Osteoblast (primary cell): ENCODE data around the gene PRSS38. TPM values are rescaled to one million over a fixed set of nuclear protein-coding genes. Genes with fewer than 3 reads are reported as not detected.

Source experiments
- DNase-seq: peaks from one replicate; pipeline ENCODE4 v3.0.0; 2011; ENCODE audit warnings: low spot score, mixed read lengths; ENCODE audit not compliant: insufficient read length; ENCODE audit errors: missing footprints
- H2AFZ ChIP-seq: 2 replicates; pipeline ENCODE4 v1.6.0; 2011; ENCODE audit warnings: mild to moderate bottlenecking, low read length
- H3K27ac ChIP-seq: 2 replicates; pipeline ENCODE4 v1.5.1; 2011; ENCODE audit warnings: mild to moderate bottlenecking, low read depth, low read length, moderate library complexity
- H3K27me3 ChIP-seq: 2 replicates; pipeline ENCODE4 v1.6.0; 2012; ENCODE audit warnings: mild to moderate bottlenecking, control low read depth, inconsistent platforms, low read length, moderate library complexity; ENCODE audit not compliant: insufficient read depth
- H3K36me3 ChIP-seq: 2 replicates; pipeline ENCODE4 v1.5.1; 2011; ENCODE audit warnings: mild to moderate bottlenecking, low read length, control low read depth, moderate library complexity; ENCODE audit not compliant: insufficient read depth
- H3K4me1 ChIP-seq: 2 replicates; pipeline ENCODE4 v1.5.1; 2011; ENCODE audit warnings: mild to moderate bottlenecking, low read length, control low read depth, moderate library complexity; ENCODE audit not compliant: insufficient read depth
- H3K4me2 ChIP-seq: 2 replicates; pipeline ENCODE4 v1.6.0; 2011; ENCODE audit warnings: mild to moderate bottlenecking, low read length; ENCODE audit not compliant: insufficient read depth
- H3K4me3 ChIP-seq: fragments of 200-600 bp; sonication (generic); 3 replicates; pipeline ENCODE4 v1.5.1; 2012; ENCODE audit warnings: mild to moderate bottlenecking, low read length, inconsistent platforms; ENCODE audit not compliant: insufficient read depth
- H3K79me2 ChIP-seq: 2 replicates; pipeline ENCODE4 v1.6.0; 2012; ENCODE audit warnings: mild to moderate bottlenecking, low read length, control low read depth, inconsistent platforms; ENCODE audit not compliant: insufficient read depth
- H3K9me3 ChIP-seq: 2 replicates; pipeline ENCODE4 v1.5.1; 2011; ENCODE audit warnings: low read depth, low read length, control low read depth
- H4K20me1 ChIP-seq: 2 replicates; pipeline ENCODE4 v1.6.0; 2012; ENCODE audit warnings: mild to moderate bottlenecking, low read length, control low read depth; ENCODE audit not compliant: insufficient read depth
- CTCF ChIP-seq: IDR thresholded peaks from 2 replicates; pipeline ENCODE4 v1.5.1; 2011; ENCODE audit warnings: mild to moderate bottlenecking, low read depth, low read length, moderate library complexity; ENCODE audit errors: extremely low read depth
- total RNA-seq: library from RNA; depleted of rRNA; stranded (reverse); fragments of >200 nt; gene quantifications from 2 replicates; pipeline ENCODE4 v1.2.3, GENCODE V29; 2012

PRSS38 gene
- total RNA-seq, 1 donor = not detected

- peaks cover 16% of the 10 kb centered on the region for H3K4me1 ChIP-seq
- H3K36me3 ChIP-seq = no peaks in the 10 kb centered on the region
- no peaks in the 10 kb centered on the region for H3K9me3 ChIP-seq
- no peak overlapping the region for H3K27ac ChIP-seq
- H4K20me1 ChIP-seq = no peaks in the 10 kb centered on the region
- H2AFZ ChIP-seq = no peak overlapping the region
- H3K79me2 ChIP-seq = no peaks in the 10 kb centered on the region
- peak overlapping the region; percentile 45 for H3K4me3 ChIP-seq
- H3K4me2 ChIP-seq = peak overlapping the region; percentile 60
- peaks cover 5% of the 10 kb centered on the region for H3K27me3 ChIP-seq
- TF ChIP-seq CTCF = no peak
- DNase-seq = no peak
These were observed 20.7 kb upstream of the PRSS38 start for GRCh38 chr1:227794817-227795192.

- H4K20me1 ChIP-seq = no peaks in the 10 kb centered on the region
- H3K27ac ChIP-seq = no peak overlapping the region
- peaks cover 16% of the 10 kb centered on the region for H3K4me1 ChIP-seq
- no peaks in the 10 kb centered on the region for H3K36me3 ChIP-seq
- no peak overlapping the region for H3K4me2 ChIP-seq
- no peaks in the 10 kb centered on the region for H3K79me2 ChIP-seq
- H3K4me3 ChIP-seq = no peak overlapping the region
- no peaks in the 10 kb centered on the region for H3K9me3 ChIP-seq
- DNase-seq = no peak
- H2AFZ ChIP-seq = no peak overlapping the region
- no peak for TF ChIP-seq CTCF
- H3K27me3 ChIP-seq = peaks cover 5% of the 10 kb centered on the region
These were observed 19.7 kb upstream of the PRSS38 start for GRCh38 chr1:227795732-227796131.

- Histone ChIP-seq H3K79me2 (no peaks in the 10 kb centered on the region), H3K36me3 (no peaks in the 10 kb centered on the region), H3K4me3 (no peak overlapping the region), H3K27ac (no peak overlapping the region), H3K27me3 (peaks cover 5% of the 10 kb centered on the region), H3K4me2 (no peak overlapping the region), H3K9me3 (no peaks in the 10 kb centered on the region), H2AFZ (no peak overlapping the region), H4K20me1 (no peaks in the 10 kb centered on the region), H3K4me1 (peaks cover 16% of the 10 kb centered on the region)
- no peak for TF ChIP-seq CTCF
- DNase-seq = no peak
These were observed 19.0 kb upstream of the PRSS38 start for GRCh38 chr1:227796359-227796915.

GRCh38 chr1:227797144-227797543 is 18.3 kb upstream of the PRSS38 start:
- no peak for TF ChIP-seq CTCF
- H2AFZ ChIP-seq = no peak overlapping the region
- no peak for DNase-seq
- peaks cover 5% of the 10 kb centered on the region for H3K27me3 ChIP-seq
- H3K36me3 ChIP-seq = no peaks in the 10 kb centered on the region
- no peaks in the 10 kb centered on the region for H3K9me3 ChIP-seq
- H4K20me1 ChIP-seq = no peaks in the 10 kb centered on the region
- H3K79me2 ChIP-seq = no peaks in the 10 kb centered on the region
- no peak overlapping the region for H3K27ac ChIP-seq
- no peak overlapping the region for H3K4me3 ChIP-seq
- peaks cover 16% of the 10 kb centered on the region for H3K4me1 ChIP-seq
- H3K4me2 ChIP-seq = no peak overlapping the region
